ENCODE results near the gene RASIP1. TPM values are rescaled to one million over a fixed set of nuclear protein-coding genes. Genes with fewer than 3 reads are reported as not detected.
"Not testable (repeated sequence)": the region's sequence is repeated elsewhere in the genome, so short reads cannot be mapped to it uniquely, and the experiment has no call there.

RASIP1 gene
- total RNA-seq, 1 donor from 2014 or later, result 0.07 TPM

- Mint-ChIP-seq H3K27me3 (no peaks in the 10 kb centered on the region), H3K36me3 (ENCODE audit: low read depth) (peaks cover 6% of the 10 kb centered on the region), H3K4me3 (peak overlapping the region; percentile 95), H3K4me1 (peaks cover 22% of the 10 kb centered on the region), H3K27ac (peak overlapping the region; percentile 92), H3K9me3 (peaks cover 5% of the 10 kb centered on the region)
- ATAC-seq (ENCODE audit: low read depth) (no peak), DNase-seq (no peak)
- TF ChIP-seq CTCF (IDR thresholded peaks at IDR 0.05), result no peak
- ChIA-PET POLR2A (interaction anchor here (0.6 to 2.0 kb wide), 5 partner anchors 16 to 471 kb away, joined by 3 to 8 read pairs (median 4); partner anchors contain the start of genes RPL18 and SPHK2), CTCF (no interaction called here)
- intact Hi-C loops (cut with micrococcal nuclease), result loop anchor here (1.0 to 10.0 kb wide), 3 partner anchors 18 to 1157 kb away; partner anchors contain the start of genes AKT1S1, ALDH16A1, PIH1D1 and TBC1D17
Measured at GRCh38 chr19:48720251-48720612, 20.2 kb downstream of the RASIP1 start.

GRCh38 chr19:48719263-48720171, 20.9 kb downstream of the RASIP1 start, which contains the start of gene MAMSTR:
Gene MAMSTR, minus strand, starts transcription at chr19:48719725. Its CDS starts 694 bp downstream, at chr19:48719031.
- CTCF ChIA-PET, result no interaction called here
- DNase-seq, result no peak
- peak within 1 kb of the TSS; percentile 95 for H3K4me3 Mint-ChIP-seq
- ATAC-seq (ENCODE audit: low read depth), result no peak
- peaks cover 3% of the 10 kb centered on the region for H3K36me3 Mint-ChIP-seq (ENCODE audit: low read depth)
- intact Hi-C loops (cut with micrococcal nuclease), result loop anchor here (1.0 to 10.0 kb wide), 3 partner anchors 19 to 1157 kb away; partner anchors contain the start of genes AKT1S1, ALDH16A1, PIH1D1 and TBC1D17
- H3K27me3 Mint-ChIP-seq, result no peaks in the 10 kb centered on the region
- peak within 1 kb of the TSS; percentile 92 for H3K27ac Mint-ChIP-seq
- H3K9me3 Mint-ChIP-seq, result no peaks in the 10 kb centered on the region
- POLR2A ChIA-PET, result no interaction called here
- peaks cover 22% of the 10 kb centered on the region for H3K4me1 Mint-ChIP-seq
- no peak for TF ChIP-seq CTCF (IDR thresholded peaks at IDR 0.05)

GRCh38 chr19:48718711-48719231, 21.6 kb downstream of the RASIP1 start:
- intact Hi-C loops (cut with micrococcal nuclease), result no loop called here
- Mint-ChIP-seq H3K4me1 (peaks cover 27% of the 10 kb centered on the region), H3K4me3 (no peak overlapping the region), H3K27ac (no peak overlapping the region), H3K9me3 (no peaks in the 10 kb centered on the region), H3K36me3 (ENCODE audit: low read depth) (peaks cover 3% of the 10 kb centered on the region), H3K27me3 (no peaks in the 10 kb centered on the region)
- no peak for ATAC-seq (ENCODE audit: low read depth)
- CTCF ChIA-PET, result no interaction called here
- POLR2A ChIA-PET, result interaction anchor here (0.7 kb wide), 1 partner anchor 14 kb away, joined by 6 read pairs; no protein-coding TSS in a partner anchor
- TF ChIP-seq CTCF (IDR thresholded peaks at IDR 0.05), result no peak
- no peak for DNase-seq

- H3K27ac Mint-ChIP-seq; H3K36me3 Mint-ChIP-seq (ENCODE audit: low read depth); CTCF ChIA-PET; ATAC-seq (ENCODE audit: low read depth); H3K4me3 Mint-ChIP-seq; DNase-seq; H3K27me3 Mint-ChIP-seq; intact Hi-C loops (cut with micrococcal nuclease); H3K9me3 Mint-ChIP-seq: not testable (repeated sequence)
- peaks cover 32% of the 10 kb centered on the region for H3K4me1 Mint-ChIP-seq
- POLR2A ChIA-PET, result interaction anchor here (0.7 kb wide), 1 partner anchor 13 kb away, joined by 6 read pairs; no protein-coding TSS in a partner anchor
Measured at GRCh38 chr19:48718106-48718505, 22.3 kb downstream of the RASIP1 start.

GRCh38 chr19:48716562-48717291, 23.7 kb downstream of the RASIP1 start:
- DNase-seq (no peak), ATAC-seq (ENCODE audit: low read depth) (no peak)
- no peak overlapping the region for H3K27ac Mint-ChIP-seq
- no peak for TF ChIP-seq CTCF (IDR thresholded peaks at IDR 0.05)
- H3K9me3 Mint-ChIP-seq, result no peaks in the 10 kb centered on the region
- peaks cover 35% of the 10 kb centered on the region for H3K4me1 Mint-ChIP-seq
- H3K4me3 Mint-ChIP-seq, result no peak overlapping the region
- intact Hi-C loops (cut with micrococcal nuclease), result no loop called here
- H3K27me3 Mint-ChIP-seq, result no peaks in the 10 kb centered on the region
- ChIA-PET POLR2A (interaction anchor here (0.5 to 1.3 kb wide), 2 partner anchors 8 to 1626 kb away, joined by 5 to 7 read pairs; no protein-coding TSS in a partner anchor), CTCF (no interaction called here)
- peaks cover 3% of the 10 kb centered on the region for H3K36me3 Mint-ChIP-seq (ENCODE audit: low read depth)

Data from activated B cell treated with CpG ODN at 0.5 μM for 24 hours (primary cell).